Vagina (tissue), 2 donors: ENCODE measurements around the gene ARFGAP3.

Experiments
- CTCF ChIP-seq, 3 experiments: fragments of 450-650 bp in 2 of 3; fragments of 200-600 bp in 1 of 3; sonication (generic) in 1 of 3; IDR thresholded peaks; one replicate each; pipeline ENCODE4 v1.5.1; 2017 to 2019; ENCODE audit warnings: antibody characterized with exemption in 3 of 3, mild to moderate bottlenecking in 2 of 3, moderate library complexity in 2 of 3
- POLR2A ChIP-seq, 2 donors: fragments of 450-650 bp; IDR thresholded peaks; one replicate each; pipeline ENCODE4 v1.6.1; 2017; ENCODE audit warnings: antibody characterized with exemption in 2 of 2, mild to moderate bottlenecking in 2 of 2, moderate library complexity in 2 of 2
- POLR2AphosphoS5 ChIP-seq, 2 donors: sonication (generic); formaldehyde crosslinking; IDR thresholded peaks; one replicate each; pipeline ENCODE4 v1.9.0; 2017; ENCODE audit warnings: antibody characterized with exemption in 2 of 2, mild to moderate bottlenecking in 2 of 2, low read depth in 1 of 2; ENCODE audit not compliant: insufficient read depth in 1 of 2

DNA sequence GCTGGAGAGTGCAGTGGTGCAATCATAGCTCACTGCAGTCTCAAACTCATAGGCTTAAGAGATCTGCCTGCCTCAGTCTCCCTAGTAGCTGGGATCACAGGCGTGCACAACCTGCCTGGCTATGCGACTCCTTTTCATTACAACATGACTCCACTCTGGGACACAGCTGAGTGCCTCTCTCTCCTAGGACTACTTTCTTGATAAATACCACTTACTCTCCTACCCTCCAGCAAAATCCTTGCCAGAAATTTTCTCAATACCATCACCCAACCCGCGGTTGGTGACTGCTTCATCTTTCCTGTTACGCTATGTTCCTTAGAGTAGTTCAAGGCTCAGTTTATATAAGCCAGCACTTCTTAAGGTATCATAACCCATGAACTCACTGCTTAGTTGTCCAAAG is 26.9 kb downstream of the ARFGAP3 start:
- TF ChIP-seq CTCF (IDR thresholded peaks at IDR 0.05) = no peak
- TF ChIP-seq POLR2AphosphoS5 (IDR thresholded peaks at IDR 0.05; ENCODE audit: insufficient read depth in 1 of 2, low read depth in 1 of 2) = no peak
- TF ChIP-seq POLR2A (IDR thresholded peaks at IDR 0.05) = no peak
